A673 (cell line): ENCODE measurements around the gene CLPSL1. TPM values are rescaled to one million over a fixed set of nuclear protein-coding genes. Genes with fewer than 3 reads are reported as not detected.
A peak's percentile ranks its signal among the peaks of the same experiment; 100 is the strongest.

Experiments
- Bru-seq: library from RNA; stranded (reverse); fragments of 400-500 nt; gene quantifications from one replicate; lab custom pipeline; 2021; lab: Mats Ljungman, UMichigan
- BruChase-seq, 2 experiments: library from RNA; stranded (reverse); fragments of 400-500 nt; gene quantifications; one replicate each; lab custom pipeline; 2021; lab: Mats Ljungman, UMichigan
- BruUV-seq: library from RNA; stranded (reverse); fragments of 400-500 nt; replicated peaks from 2 replicates; lab custom pipeline; 2021; lab: Mats Ljungman, UMichigan
- CTCF ChIA-PET: fragments of 300-600 bp; sonication (Branson Sonifier 250); formaldehyde crosslinking; loops from one replicate; lab custom pipeline; 2022; ENCODE audit warnings: antibody characterized with exemption; lab: Charles Lee
- POLR2A ChIA-PET: fragments of 300-600 bp; sonication (Branson Sonifier 250); formaldehyde crosslinking; loops from one replicate; lab custom pipeline; 2022; ENCODE audit warnings: antibody characterized with exemption; ENCODE audit not compliant: low non-redundant PET; lab: Charles Lee
- DNase-seq: peaks from one replicate; pipeline ENCODE4 v3.0.0-alpha.2; 2015; ENCODE audit warnings: low spot score
- H3K27ac ChIP-seq: fragments of 200-600 bp; sonication (generic); 2 replicates; pipeline ENCODE4 v1.5.1; 2016; ENCODE audit warnings: mixed run types, low read depth, mild to moderate bottlenecking, mixed read lengths, antibody characterized with exemption, low read length; ENCODE audit not compliant: poor library complexity, severe bottlenecking
- H3K27me3 ChIP-seq: fragments of 200-600 bp; sonication (generic); replicated peaks from 2 replicates; pipeline ENCODE4 v1.6.1; 2017; ENCODE audit warnings: mixed run types, low read depth, mild to moderate bottlenecking, mixed read lengths, antibody characterized with exemption, low read length; ENCODE audit not compliant: insufficient read depth, poor library complexity
- H3K36me3 ChIP-seq: fragments of 200-600 bp; sonication (generic); 2 replicates; pipeline ENCODE4 v1.6.1; 2016; ENCODE audit warnings: mixed run types, mild to moderate bottlenecking, mixed read lengths, antibody characterized with exemption, low read length; ENCODE audit not compliant: insufficient read depth, poor library complexity, severe bottlenecking
- H3K4me1 ChIP-seq: fragments of 200-600 bp; sonication (generic); 2 replicates; pipeline ENCODE4 v1.6.1; 2017; ENCODE audit warnings: mixed run types, mild to moderate bottlenecking, mixed read lengths, antibody characterized with exemption, low read length; ENCODE audit not compliant: insufficient read depth, poor library complexity, severe bottlenecking
- H3K4me3 ChIP-seq: fragments of 200-600 bp; sonication (generic); 2 replicates; pipeline ENCODE4 v1.5.1; 2016; ENCODE audit warnings: low read depth, mixed run types, mild to moderate bottlenecking, mixed read lengths, low read length; ENCODE audit not compliant: poor library complexity, severe bottlenecking
- H3K9me3 ChIP-seq: fragments of 200-600 bp; sonication (generic); 2 replicates; pipeline ENCODE4 v1.6.1; 2016; ENCODE audit warnings: mixed run types, low read depth, mild to moderate bottlenecking, mixed read lengths, antibody characterized with exemption, low read length; ENCODE audit not compliant: poor library complexity, severe bottlenecking
- CTCF ChIP-seq: fragments of 300-800, 200-600 bp; sonication (generic); conservative IDR thresholded peaks from 2 replicates; pipeline ENCODE4 v1.5.1; 2017; ENCODE audit warnings: low read depth, mild to moderate bottlenecking, antibody characterized with exemption, low read length, moderate library complexity, mixed read lengths
- EZH2 ChIP-seq: fragments of 200-600 bp; sonication (generic); IDR thresholded peaks from 2 replicates; pipeline ENCODE4 v1.6.1; 2017; ENCODE audit warnings: borderline replicate concordance, low read depth, mild to moderate bottlenecking, mixed read lengths, antibody characterized with exemption, low read length; ENCODE audit not compliant: poor library complexity, severe bottlenecking
- intact Hi-C: fragments of 100-400 bp; cut with micrococcal nuclease; formaldehyde crosslinking; loops from one replicate; pipeline ENCODE4 v1.10.0; 2022; ENCODE audit not compliant: unreplicated experiment
- long read RNA-seq: library from polyadenylated mRNA; stranded (forward); transcript quantifications from one replicate; pipeline ENCODE4 v2.0.0, GENCODE V29; 2022
- total RNA-seq: library from RNA; stranded (reverse); gene quantifications from 2 replicates; pipeline ENCODE4 v1.2.3, GENCODE V29; 2021

CLPSL1 gene
- total RNA-seq (not detected in 2 replicates), Bru-seq, nascent RNA (not detected), BruChase-seq, experiment 1, labeled RNA remaining after a 2-hour chase (not detected), BruChase-seq, experiment 2, labeled RNA remaining after a 6-hour chase (percentile 9 among the genes with signal in this experiment)
- long read RNA-seq = 0 reads

- no peak within 1 kb of the TSS for H3K27ac ChIP-seq
- intact Hi-C loops = no loop called here
- no peak within 1 kb of the TSS for H3K4me3 ChIP-seq
- POLR2A ChIA-PET = no interaction called here
- H3K4me1 ChIP-seq = no peaks in the 10 kb centered on the region
- BruUV-seq = no TSS peak
- no peak for DNase-seq
- H3K9me3 ChIP-seq = no peaks in the 10 kb centered on the region
- CTCF ChIA-PET = no interaction called here
- H3K27me3 ChIP-seq = peaks cover 12% of the 10 kb centered on the region
- TF ChIP-seq EZH2 = no peak
- H3K36me3 ChIP-seq = no peaks in the 10 kb centered on the region
Measured at GRCh38 chr6:35780719-35781118, at the start of gene CLPSL1. Gene CLPSL1 (plus strand): TSS chr6:35781019. CDS start chr6:35781111, 92 bp downstream.

GRCh38 chr6:35731414-35731735, 49.4 kb upstream of the CLPSL1 start:
- H3K4me3 ChIP-seq = peak overlapping the region; percentile 90
- peak overlapping the region; percentile 81 for H3K27ac ChIP-seq
- ChIA-PET POLR2A (no interaction called here), CTCF (interaction anchor here (0.5 kb wide), 1 partner anchor 209 kb away, joined by 10 read pairs; no protein-coding TSS in a partner anchor)
- peak; percentile 90 for DNase-seq
- H3K36me3 ChIP-seq = no peaks in the 10 kb centered on the region
- TF ChIP-seq EZH2 = no peak
- no peak for TF ChIP-seq CTCF
- no peaks in the 10 kb centered on the region for H3K9me3 ChIP-seq
- no TSS peak for BruUV-seq
- H3K4me1 ChIP-seq = peaks cover 34% of the 10 kb centered on the region
- H3K27me3 ChIP-seq = no peaks in the 10 kb centered on the region
- intact Hi-C loops = loop anchor here (10.0 kb wide), 1 partner anchor 363 kb away; no protein-coding TSS in a partner anchor

- no peaks in the 10 kb centered on the region for H3K27me3 ChIP-seq
- no peaks in the 10 kb centered on the region for H3K36me3 ChIP-seq
- peak overlapping the region; percentile 90 for H3K4me3 ChIP-seq
- TF ChIP-seq EZH2 (no peak), CTCF (0 out of 2 replicates have a peak, but pooled peaks have one; percentile 14)
- H3K9me3 ChIP-seq = no peaks in the 10 kb centered on the region
- peak; percentile 86 for DNase-seq
- POLR2A ChIA-PET = interaction anchor here (0.5 kb wide), 1 partner anchor 390 kb away, joined by 7 read pairs; the partner anchor contains the start of gene PPARD
- intact Hi-C loops = loop anchor here (10.0 kb wide), 1 partner anchor 363 kb away; no protein-coding TSS in a partner anchor
- H3K27ac ChIP-seq = peak overlapping the region; percentile 81
- CTCF ChIA-PET = interaction anchor here (0.5 to 0.6 kb wide), 2 partner anchors 116 to 209 kb away, joined by 7 to 10 read pairs; no protein-coding TSS in a partner anchor
- BruUV-seq = TSS peak; percentile 34
- peaks cover 29% of the 10 kb centered on the region for H3K4me1 ChIP-seq
Measured at GRCh38 chr6:35731736-35732532, 48.9 kb upstream of the CLPSL1 start.
